GM18909 (cell line): ENCODE measurements around the gene JCHAIN.
"Not testable (repeated sequence)": the region's sequence is repeated elsewhere in the genome, so short reads cannot be mapped to it uniquely, and the experiment has no call there.

Experiments used
- ATAC-seq: cut with Tn5 transposase; IDR thresholded peaks from one replicate; pipeline ENCODE4 v1.9.1; 2021; ENCODE audit warnings: mild to moderate bottlenecking; ENCODE audit not compliant: unreplicated experiment, poor library complexity

Gene JCHAIN

GRCh38 chr4:70651864-70652506 lies 14.3 kb downstream of the JCHAIN start:
- ATAC-seq = peak; percentile 35

DNA sequence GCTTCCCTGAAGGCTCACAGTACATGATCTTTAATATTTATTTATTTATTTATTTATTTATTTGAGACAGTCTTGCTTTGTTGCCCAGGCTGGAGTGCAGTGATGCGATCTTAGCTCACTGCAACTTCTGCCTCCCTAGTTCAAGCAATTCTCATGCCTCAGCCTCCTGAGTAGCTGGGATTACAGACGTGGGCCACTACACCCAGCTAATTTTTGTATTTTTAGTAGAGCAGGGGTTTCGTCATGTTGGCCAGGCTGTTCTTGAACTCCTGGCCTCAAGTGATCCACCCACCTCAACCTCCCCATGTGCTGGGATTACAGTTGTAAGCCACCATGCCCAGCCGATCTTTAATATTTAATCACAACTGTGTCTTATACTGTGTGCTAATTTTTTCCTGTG lies 15.6 kb downstream of the JCHAIN start:
- not testable (repeated sequence) for ATAC-seq

- no peak for ATAC-seq
Observed at GRCh38 chr4:70640192-70640591, 26.1 kb downstream of the JCHAIN start.

- ATAC-seq = peak; percentile 85
Observed at GRCh38 chr4:70637239-70637913, 28.9 kb downstream of the JCHAIN start.

DNA sequence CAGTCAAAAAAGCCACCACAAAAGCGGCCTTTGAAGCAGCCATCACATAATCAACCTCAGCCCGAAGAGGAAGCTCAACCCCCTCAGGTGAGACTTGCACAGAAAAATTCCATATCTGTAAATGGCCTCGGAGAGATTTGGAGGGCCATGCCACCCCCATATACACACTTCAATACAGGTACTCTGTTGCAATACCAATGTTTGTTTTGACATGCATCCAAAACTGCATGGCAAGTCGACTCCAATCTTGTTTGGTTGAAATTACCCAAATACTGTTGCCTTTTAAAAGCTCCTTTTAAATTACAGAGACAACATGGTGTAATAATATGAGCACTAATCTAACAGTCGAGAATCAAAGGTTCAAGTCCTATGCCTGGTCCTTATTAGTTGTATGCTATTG lies 31.8 kb downstream of the JCHAIN start:
- ATAC-seq = no peak

GRCh38 chr4:70632028-70632427 lies 34.3 kb downstream of the JCHAIN start:
- no peak for ATAC-seq

DNA sequence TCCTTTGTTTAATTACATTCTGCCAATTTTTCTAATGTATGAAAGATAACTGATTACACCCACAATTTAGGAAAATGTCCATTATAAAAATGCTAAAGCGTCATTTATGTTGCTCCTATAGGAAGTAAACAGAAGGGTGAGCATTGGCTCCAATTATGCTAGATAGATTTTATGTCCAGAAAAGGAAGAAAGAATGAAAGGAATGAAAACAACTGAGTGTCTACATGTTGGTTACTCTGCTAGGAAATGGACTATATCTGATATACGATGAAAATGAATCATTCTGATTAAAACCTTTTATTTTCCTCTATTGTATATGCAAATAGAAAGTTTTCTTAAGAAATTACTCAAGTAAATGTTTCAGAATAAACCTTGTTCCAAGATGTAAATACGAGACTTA lies 36.1 kb downstream of the JCHAIN start:
- no peak for ATAC-seq

- ATAC-seq = peak; percentile 71
Observed at GRCh38 chr4:70629469-70630090, 36.7 kb downstream of the JCHAIN start.

- no peak for ATAC-seq
Observed at GRCh38 chr4:70628444-70628843, 37.9 kb downstream of the JCHAIN start, which contains the start of gene ENAM. TSS of gene ENAM (plus strand) at chr4:70628744. CDS start at chr4:70629501, 757 bp downstream.

- ATAC-seq = no peak
Observed at GRCh38 chr4:70627620-70628019, 38.7 kb downstream of the JCHAIN start.

- ATAC-seq = no peak
Observed at GRCh38 chr4:70624226-70624793, 42.0 kb downstream of the JCHAIN start.

- no peak for ATAC-seq
Observed at GRCh38 chr4:70623323-70623722, 43.0 kb downstream of the JCHAIN start.

- no peak for ATAC-seq
Observed at GRCh38 chr4:70619778-70620177, 46.5 kb downstream of the JCHAIN start.

DNA sequence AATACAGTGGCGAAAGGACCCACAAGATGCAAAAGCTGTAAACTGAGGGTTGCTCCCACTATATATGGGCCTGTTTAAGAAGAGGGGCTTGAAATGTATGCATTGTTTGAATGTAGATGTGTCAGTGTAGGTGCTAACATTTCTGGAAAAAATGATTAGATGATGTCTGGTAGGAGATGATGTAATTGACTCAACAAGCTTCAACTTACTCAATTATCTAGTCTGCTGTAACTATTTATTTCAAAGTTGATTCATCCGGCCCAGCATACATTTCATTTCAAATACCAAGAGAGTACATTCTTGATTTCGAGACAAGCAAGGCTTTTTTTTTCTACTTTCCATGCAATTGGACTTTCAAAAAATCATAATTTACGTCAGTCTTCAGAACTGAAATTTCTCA lies 47.0 kb downstream of the JCHAIN start:
- ATAC-seq = no peak

DNA sequence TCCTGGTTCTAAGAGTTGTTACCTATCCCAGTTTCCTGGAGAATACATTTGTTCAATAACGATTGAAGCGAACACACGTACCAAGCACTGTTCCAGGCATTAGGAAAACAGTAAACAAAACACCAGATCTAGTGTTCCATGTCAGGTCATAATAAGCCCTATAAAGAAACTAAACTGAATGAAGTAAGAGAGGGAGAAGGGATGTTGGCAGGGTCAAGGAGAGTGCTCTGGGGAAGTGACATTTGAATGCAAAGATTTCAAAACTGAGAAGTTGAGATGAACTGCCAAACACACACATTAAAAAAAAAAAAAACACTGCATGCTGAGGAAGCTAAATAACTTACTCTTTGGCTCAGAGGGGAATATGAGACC lies 52.1 kb downstream of the JCHAIN start:
- ATAC-seq = peak; percentile 6

DNA sequence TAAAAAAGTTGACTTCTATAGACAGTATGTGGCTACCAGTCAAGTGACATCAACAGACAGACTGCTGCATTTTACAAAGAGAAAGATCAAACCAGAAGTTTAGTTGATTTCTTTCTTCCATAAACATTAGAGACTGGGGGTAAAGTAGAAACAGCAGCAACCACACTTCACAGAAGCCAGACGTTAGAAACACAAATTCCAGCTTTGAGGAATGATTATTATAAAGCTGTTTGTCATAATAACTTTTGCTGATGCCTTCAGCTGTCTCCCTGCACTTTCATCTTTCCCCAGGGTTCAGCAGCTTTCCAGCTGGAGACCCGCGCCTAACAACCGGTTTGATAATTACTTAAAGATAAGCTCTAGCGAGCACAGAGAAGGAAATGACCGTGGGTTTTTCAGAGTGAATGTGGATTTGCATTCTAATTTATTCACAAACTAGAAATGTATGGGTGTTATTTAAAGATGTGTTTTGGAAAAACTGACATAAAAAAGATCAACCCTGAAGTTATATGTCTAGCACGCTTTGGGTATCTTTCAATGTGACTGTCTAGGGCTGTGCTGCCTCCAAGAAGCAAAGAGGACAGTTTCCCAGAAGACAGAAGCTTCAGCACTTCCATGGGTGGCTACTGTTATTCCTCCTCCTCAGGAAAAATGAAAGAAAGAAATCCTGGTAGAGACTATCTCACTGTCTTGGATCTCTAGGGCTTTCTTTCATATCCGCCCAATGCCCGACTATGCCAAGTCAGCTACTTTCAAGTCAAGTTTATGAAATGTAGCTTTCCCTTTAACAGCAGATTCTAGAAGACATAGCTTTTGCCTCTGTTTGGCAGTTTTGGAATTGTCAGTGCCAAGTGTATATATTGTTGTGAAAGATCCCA lies 52.8 kb downstream of the JCHAIN start:
- ATAC-seq = peak; percentile 82

- ATAC-seq = no peak
Observed at GRCh38 chr4:70608324-70608723, 58.0 kb downstream of the JCHAIN start.

GRCh38 chr4:70607334-70607853 lies 58.9 kb downstream of the JCHAIN start:
- ATAC-seq = no peak

DNA sequence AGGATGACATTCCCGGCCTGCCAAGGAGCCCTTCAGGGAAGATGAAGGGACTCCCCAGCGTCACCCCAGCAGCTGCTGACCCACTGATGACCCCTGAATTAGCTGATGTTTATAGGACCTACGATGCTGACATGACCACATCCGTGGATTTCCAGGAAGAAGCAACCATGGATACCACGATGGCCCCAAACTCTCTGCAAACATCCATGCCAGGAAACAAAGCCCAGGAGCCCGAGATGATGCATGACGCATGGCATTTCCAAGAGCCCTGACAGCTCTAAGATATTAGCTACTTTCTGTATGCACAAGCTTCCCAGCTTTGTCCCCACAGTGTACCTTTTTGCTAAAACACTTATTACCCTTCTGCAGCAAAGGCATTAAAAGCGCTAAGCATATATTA lies 59.8 kb downstream of the JCHAIN start:
- ATAC-seq = no peak
